Measurements from ENCODE around the gene AOPEP. TPM values are rescaled to one million over a fixed set of nuclear protein-coding genes. Genes with fewer than 3 reads are reported as not detected.

The AOPEP gene
- total and polyA plus RNA-seq, 7 donors, result 28.0 to 490 (median 184) TPM

GRCh38 chr9:94809778-94810177, 83.3 kb downstream of the AOPEP start:
- intact Hi-C loops (cut with DNase I), result loop anchor here (5.0 kb wide), 1 partner anchor 58 kb away; no protein-coding TSS in a partner anchor
- Histone ChIP-seq H3K27me3 (no peaks in the 10 kb centered on the region), H3K36me3 (no peaks in the 10 kb centered on the region), H3K9me3 (no peaks in the 10 kb centered on the region), H3K27ac (no peak overlapping the region), H3K4me3 (no peak overlapping the region), H3K4me1 (peaks cover 0 to 50% (median 29%) of the 10 kb centered on the region in 4 donors)
- WGBS, 2 donors, result 97% methylated on average over 6 of the region's 6 CpGs
- TF ChIP-seq POLR2AphosphoS5 (IDR thresholded peaks at IDR 0.05) (no peak), POLR2A (IDR thresholded peaks at IDR 0.05) (no peak), CTCF (IDR thresholded peaks at IDR 0.05) (no peak), EP300 (IDR thresholded peaks at IDR 0.05) (no peak)
- no peak for DNase-seq

GRCh38 chr9:94811074-94811473, 84.6 kb downstream of the AOPEP start:
- no peak overlapping the region for H3K4me3 ChIP-seq
- no peaks in the 10 kb centered on the region for H3K9me3 ChIP-seq
- H3K27me3 ChIP-seq, result no peaks in the 10 kb centered on the region
- peaks cover 0 to 37% (median 20%) of the 10 kb centered on the region in 4 donors for H3K4me1 ChIP-seq
- H3K36me3 ChIP-seq, result no peaks in the 10 kb centered on the region
- DNase-seq, result no peak
- H3K27ac ChIP-seq, result no peak overlapping the region
- intact Hi-C loops (cut with DNase I), result no loop called here
- 95 to 96% methylated on average over 2 of the region's 2 CpGs for WGBS, 2 donors
- no peak for TF ChIP-seq POLR2A (IDR thresholded peaks at IDR 0.05)

GRCh38 chr9:94812343-94812742, 85.8 kb downstream of the AOPEP start:
- Histone ChIP-seq H3K27me3 (no peaks in the 10 kb centered on the region), H3K27ac (peak overlapping the region in 2 of 4 donors; percentile 2 to 54), H3K4me3 (no peak overlapping the region), H3K4me1 (peaks cover 0 to 28% (median 18%) of the 10 kb centered on the region in 4 donors), H3K36me3 (no peaks in the 10 kb centered on the region), H3K9me3 (no peaks in the 10 kb centered on the region)
- intact Hi-C loops (cut with DNase I), result no loop called here
- no peak for TF ChIP-seq EP300 (IDR thresholded peaks at IDR 0.05)
- TF ChIP-seq POLR2AphosphoS5 (IDR thresholded peaks at IDR 0.05), result no peak
- TF ChIP-seq POLR2A (IDR thresholded peaks at IDR 0.05), result no peak
- TF ChIP-seq CTCF (IDR thresholded peaks at IDR 0.05), result no peak
- WGBS, 2 donors, result 95 to 99% methylated on average over 2 of the region's 2 CpGs
- DNase-seq, result no peak

- Histone ChIP-seq H3K27ac (peak overlapping the region in 1 of 4 donors; percentile 3), H3K27me3 (no peaks in the 10 kb centered on the region), H3K9me3 (no peaks in the 10 kb centered on the region), H3K4me3 (no peak overlapping the region), H3K36me3 (no peaks in the 10 kb centered on the region), H3K4me1 (peaks cover 0 to 21% (median 16%) of the 10 kb centered on the region in 4 donors)
- no peak for TF ChIP-seq CTCF (IDR thresholded peaks at IDR 0.05)
- TF ChIP-seq EP300 (IDR thresholded peaks at IDR 0.05), result no peak
- no peak for TF ChIP-seq POLR2AphosphoS5 (IDR thresholded peaks at IDR 0.05)
- no peak for TF ChIP-seq POLR2A (IDR thresholded peaks at IDR 0.05)
- WGBS, 2 donors, result 94 to 97% methylated on average over 1 of the region's 1 CpG
- DNase-seq, result no peak
- intact Hi-C loops (cut with DNase I), result no loop called here
Measured at GRCh38 chr9:94813379-94813778, 86.9 kb downstream of the AOPEP start.

GRCh38 chr9:94817291-94818177, 91.0 kb downstream of the AOPEP start:
- DNase-seq, result no peak
- Histone ChIP-seq H3K4me1 (peaks cover 0 to 10% (median 9%) of the 10 kb centered on the region in 4 donors), H3K4me3 (no peak overlapping the region), H3K9me3 (no peaks in the 10 kb centered on the region), H3K27ac (no peak overlapping the region), H3K27me3 (no peaks in the 10 kb centered on the region), H3K36me3 (no peaks in the 10 kb centered on the region)
- WGBS, 2 donors, result 83 to 92% methylated on average over 7 of the region's 7 CpGs
- intact Hi-C loops (cut with DNase I), result no loop called here
- TF ChIP-seq CTCF (IDR thresholded peaks at IDR 0.05) (no peak), POLR2A (IDR thresholded peaks at IDR 0.05) (no peak), EP300 (IDR thresholded peaks at IDR 0.05) (no peak), POLR2AphosphoS5 (IDR thresholded peaks at IDR 0.05) (no peak)

Data from sigmoid colon (tissue), 7 donors.